ENCODE results near the gene ABCF3. TPM values are rescaled to one million over a fixed set of nuclear protein-coding genes. Genes with fewer than 3 reads are reported as not detected.
A peak's percentile ranks its signal among the peaks of the same experiment; 100 is the strongest.

Gene ABCF3
- total RNA-seq, 1 experiment from 2014 or later, result 63.5 TPM

DNA sequence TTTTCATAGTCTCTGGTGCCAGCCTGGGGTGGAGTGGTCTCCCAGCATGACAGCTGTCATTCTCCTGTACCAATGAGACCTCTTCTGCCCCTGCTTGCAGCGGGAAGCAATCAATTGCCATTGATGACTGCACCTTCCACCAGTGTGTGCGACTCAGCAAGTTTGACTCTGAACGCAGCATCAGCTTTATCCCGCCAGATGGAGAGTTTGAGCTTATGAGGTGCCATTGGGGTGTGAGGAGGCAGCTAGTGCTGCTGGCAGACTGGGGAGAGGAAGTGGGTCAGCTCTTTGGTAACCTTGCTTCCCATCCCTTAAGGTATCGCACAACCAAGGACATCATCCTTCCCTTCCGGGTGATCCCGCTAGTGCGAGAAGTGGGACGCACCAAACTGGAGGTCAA, 4.4 kb upstream of the ABCF3 start:
- in situ Hi-C loops (cut with HindIII; ENCODE audit: low sequenced_read_pairs), result no loop called here
- no peak for DNase-seq (ENCODE audit: low spot score)

- DNase-seq (ENCODE audit: low spot score), result no peak
- in situ Hi-C loops (cut with HindIII; ENCODE audit: low sequenced_read_pairs), result no loop called here
Observed at GRCh38 chr3:184183679-184184078, 2.3 kb upstream of the ABCF3 start.

DNA sequence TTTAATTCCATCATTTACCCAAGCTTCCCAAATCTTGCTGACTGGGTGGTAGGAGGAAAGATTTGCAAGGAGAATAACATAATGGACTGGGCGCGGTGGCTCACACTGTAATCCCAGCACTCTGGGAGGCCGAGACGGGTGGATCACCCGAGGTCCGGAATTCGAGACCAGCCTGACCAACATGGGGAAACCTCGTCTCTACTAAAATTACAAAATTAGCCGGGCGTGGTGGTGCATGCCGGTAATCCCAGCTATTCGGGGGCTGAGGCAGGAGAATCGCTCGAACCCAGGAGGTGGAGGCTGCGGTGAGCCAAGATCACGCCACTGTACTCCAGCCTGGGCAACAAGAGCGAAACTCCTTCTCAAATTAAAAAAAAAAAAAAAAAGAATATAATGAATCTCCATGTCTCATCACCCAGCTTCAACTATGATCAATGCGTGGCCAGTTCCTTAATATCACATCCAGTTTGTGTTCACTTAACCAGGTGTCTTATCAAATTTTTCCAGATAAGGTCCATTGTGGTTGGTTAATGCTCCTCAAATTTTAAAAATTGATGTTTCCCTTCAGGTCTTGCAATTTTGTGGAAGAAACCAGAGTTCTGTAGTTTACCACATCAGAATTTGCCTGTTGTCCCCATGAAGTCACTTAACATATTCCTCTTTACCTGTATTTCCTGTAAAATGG, 1.3 kb upstream of the ABCF3 start:
- in situ Hi-C loops (cut with HindIII; ENCODE audit: low sequenced_read_pairs), result no loop called here
- DNase-seq (ENCODE audit: low spot score), result no peak

GRCh38 chr3:184185461-184186183, 377 bp upstream of the ABCF3 start:
- DNase-seq (ENCODE audit: low spot score), result peak; percentile 98
- in situ Hi-C loops (cut with HindIII; ENCODE audit: low sequenced_read_pairs), result no loop called here

- DNase-seq (ENCODE audit: low spot score), result no peak
- in situ Hi-C loops (cut with HindIII; ENCODE audit: low sequenced_read_pairs), result no loop called here
Observed at GRCh38 chr3:184186902-184187207, 856 bp downstream of the ABCF3 start.

GRCh38 chr3:184188080-184188479, 2.1 kb downstream of the ABCF3 start:
- in situ Hi-C loops (cut with HindIII; ENCODE audit: low sequenced_read_pairs), result no loop called here
- peak; percentile 37 for DNase-seq (ENCODE audit: low spot score)

DNA sequence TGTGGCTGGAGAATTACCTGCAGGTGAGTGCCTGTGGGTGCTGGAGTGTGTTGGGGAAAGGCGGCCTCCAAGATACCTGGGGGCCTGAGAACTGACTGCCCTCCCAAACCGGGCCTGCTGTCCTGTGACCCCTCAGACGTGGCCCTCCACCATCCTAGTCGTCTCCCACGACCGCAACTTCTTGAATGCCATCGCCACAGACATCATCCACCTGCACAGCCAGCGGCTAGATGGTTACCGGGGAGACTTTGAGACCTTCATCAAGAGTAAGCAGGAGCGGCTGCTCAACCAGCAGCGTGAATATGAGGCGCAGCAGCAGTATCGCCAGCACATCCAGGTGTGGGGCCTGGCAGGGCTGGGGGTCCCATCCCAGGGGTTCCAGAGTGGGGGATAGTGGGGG, 3.4 kb downstream of the ABCF3 start:
- in situ Hi-C loops (cut with HindIII; ENCODE audit: low sequenced_read_pairs), result no loop called here

GRCh38 chr3:184192889-184193288, 6.9 kb downstream of the ABCF3 start:
- no peak for DNase-seq (ENCODE audit: low spot score)
- in situ Hi-C loops (cut with HindIII; ENCODE audit: low sequenced_read_pairs), result no loop called here

More for the DNA sequence above, 3.4 kb downstream of the ABCF3 start:
- no peak for DNase-seq (ENCODE audit: low spot score)

DNA sequence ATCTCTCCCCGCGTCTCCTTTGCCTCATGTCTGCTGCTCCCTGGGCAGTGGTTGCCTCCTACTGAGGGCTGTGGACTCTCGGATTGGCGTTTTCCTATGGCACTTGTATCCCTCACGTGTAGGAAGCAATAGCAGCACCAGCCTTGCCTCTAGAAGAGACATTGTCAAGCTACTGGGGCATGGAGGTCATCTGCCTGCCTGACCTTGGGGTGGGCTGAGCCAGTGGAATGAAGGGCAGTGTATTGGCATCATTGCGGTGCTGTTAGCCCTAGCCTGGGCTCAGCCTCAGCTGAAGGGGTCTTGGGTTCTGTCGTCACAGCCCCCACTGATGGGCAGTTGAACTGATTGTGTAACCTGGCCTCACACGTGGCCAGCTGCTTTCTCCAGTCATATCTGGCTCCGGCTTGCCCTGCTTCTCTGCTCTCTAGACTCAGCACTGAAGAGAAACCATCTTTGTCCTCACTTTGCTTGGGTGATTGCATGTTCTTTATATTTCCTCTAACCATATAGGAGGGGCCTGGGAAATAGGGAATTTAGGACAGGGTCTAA, 8.1 kb downstream of the ABCF3 start:
- no peak for DNase-seq (ENCODE audit: low spot score)
- in situ Hi-C loops (cut with HindIII; ENCODE audit: low sequenced_read_pairs), result no loop called here

- in situ Hi-C loops (cut with HindIII; ENCODE audit: low sequenced_read_pairs), result no loop called here
- no peak for DNase-seq (ENCODE audit: low spot score)
Observed at GRCh38 chr3:184196536-184196935, 10.5 kb downstream of the ABCF3 start.

GRCh38 chr3:184198509-184198908, 12.5 kb downstream of the ABCF3 start:
- no peak for DNase-seq (ENCODE audit: low spot score)
- in situ Hi-C loops (cut with HindIII; ENCODE audit: low sequenced_read_pairs), result no loop called here

DNA sequence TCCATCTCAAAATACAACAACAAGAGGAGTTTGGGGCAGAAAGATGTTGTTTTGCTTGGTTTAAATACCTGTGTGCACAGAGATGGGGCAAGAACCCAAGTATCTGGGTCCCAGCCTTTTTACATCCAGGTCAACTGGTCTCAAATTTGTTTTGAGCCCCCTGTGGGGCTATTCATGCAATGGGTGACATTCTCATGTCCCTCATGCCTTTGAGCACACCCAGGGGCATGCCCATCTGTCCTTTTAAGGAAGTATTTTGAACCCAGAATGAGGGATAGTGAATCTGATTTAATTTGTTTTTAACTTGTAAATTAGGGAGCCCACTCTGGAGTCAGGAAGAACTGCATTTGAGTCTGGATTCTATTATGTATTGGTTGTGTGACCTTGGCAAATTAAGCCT, 14.8 kb downstream of the ABCF3 start:
- no peak for DNase-seq (ENCODE audit: low spot score)
- in situ Hi-C loops (cut with HindIII; ENCODE audit: low sequenced_read_pairs), result no loop called here

DNA sequence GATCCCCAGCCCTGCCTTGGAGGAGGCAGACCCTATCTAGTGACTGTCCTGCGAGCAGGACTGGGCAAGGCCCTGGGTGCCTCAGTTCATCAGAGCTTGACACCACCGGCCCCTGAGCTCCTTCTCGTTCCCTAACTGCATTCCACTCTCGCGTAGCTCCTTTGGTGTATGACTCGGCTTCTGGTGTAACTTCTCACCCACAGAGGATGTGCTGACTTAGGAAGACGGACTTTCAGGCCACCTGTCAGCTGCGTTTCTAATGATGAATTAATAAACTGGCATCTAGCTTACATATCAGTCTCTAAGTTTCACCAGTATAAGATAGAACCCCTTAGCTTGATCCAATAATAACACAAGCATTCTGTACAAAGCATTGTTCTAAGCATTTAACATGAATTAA, 17.5 kb downstream of the ABCF3 start:
- in situ Hi-C loops (cut with HindIII; ENCODE audit: low sequenced_read_pairs), result no loop called here

GRCh38 chr3:184209146-184209923, 23.3 kb downstream of the ABCF3 start:
- in situ Hi-C loops (cut with HindIII; ENCODE audit: low sequenced_read_pairs), result no loop called here
- no peak for DNase-seq (ENCODE audit: low spot score)

More for the DNA sequence above, 17.5 kb downstream of the ABCF3 start:
- DNase-seq (ENCODE audit: low spot score), result no peak

DNA sequence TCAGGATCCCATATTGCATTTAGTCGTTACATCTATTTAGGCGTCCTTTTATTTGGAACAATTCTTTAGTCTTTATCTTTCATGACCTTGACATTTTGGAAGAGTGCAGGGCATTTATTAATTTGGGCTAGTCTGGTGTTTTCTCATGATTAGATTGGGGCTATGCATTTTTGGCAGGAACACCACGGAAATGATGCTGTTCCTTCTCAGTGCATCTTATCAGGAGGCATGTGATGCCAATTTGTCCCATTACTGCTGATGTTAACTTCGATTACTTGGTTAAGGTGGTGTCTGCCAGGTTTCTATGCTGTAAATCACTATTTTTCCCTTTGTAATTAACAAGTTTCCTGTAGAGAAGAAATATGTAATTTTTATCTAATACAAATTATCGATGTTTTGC, 25.3 kb downstream of the ABCF3 start:
- no peak for DNase-seq (ENCODE audit: low spot score)
- in situ Hi-C loops (cut with HindIII; ENCODE audit: low sequenced_read_pairs), result no loop called here

DNA sequence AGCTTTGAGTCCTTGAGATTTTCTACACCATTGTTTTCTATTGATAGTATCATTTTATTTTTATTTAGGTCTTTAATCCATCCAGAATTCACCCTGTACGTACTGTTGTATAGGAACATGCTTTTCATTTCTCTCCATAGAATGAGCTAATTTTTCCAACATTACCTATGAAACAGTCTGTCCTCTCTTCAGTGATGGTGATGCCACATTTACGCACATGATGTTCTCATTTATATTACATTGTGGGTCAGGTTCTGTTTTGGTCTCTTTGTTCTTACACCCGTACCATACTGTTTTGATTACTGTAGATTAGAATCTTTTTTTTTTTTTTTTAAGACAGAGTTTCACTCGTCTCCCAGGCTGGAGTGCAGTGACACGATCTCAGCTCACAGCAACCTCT, 25.7 kb downstream of the ABCF3 start:
- no peak for DNase-seq (ENCODE audit: low spot score)
- in situ Hi-C loops (cut with HindIII; ENCODE audit: low sequenced_read_pairs), result no loop called here

DNA sequence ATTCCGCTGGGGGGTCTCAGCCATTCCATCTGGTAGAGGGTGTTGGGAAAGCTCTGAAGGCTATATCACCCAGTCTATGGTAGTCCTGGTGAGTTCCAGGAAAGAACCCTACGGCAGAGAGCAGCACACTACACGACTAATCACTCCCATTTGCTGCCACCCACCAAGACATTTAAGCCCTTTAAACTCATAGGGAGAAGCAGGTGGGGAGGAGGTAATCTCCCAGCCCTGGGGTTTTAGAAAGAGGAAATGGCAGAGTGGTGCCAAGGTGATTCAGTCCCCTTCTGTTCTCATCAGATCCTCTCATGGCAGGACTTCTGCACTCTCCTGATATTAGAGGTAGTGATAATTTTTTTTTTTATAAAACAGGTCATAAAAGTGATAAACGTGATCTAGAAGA, 32.8 kb downstream of the ABCF3 start:
- DNase-seq (ENCODE audit: low spot score), result no peak
- in situ Hi-C loops (cut with HindIII; ENCODE audit: low sequenced_read_pairs), result no loop called here

- DNase-seq (ENCODE audit: low spot score), result no peak
- in situ Hi-C loops (cut with HindIII; ENCODE audit: low sequenced_read_pairs), result no loop called here
Observed at GRCh38 chr3:184222521-184222920, 36.5 kb downstream of the ABCF3 start.

GRCh38 chr3:184223946-184224345, 37.9 kb downstream of the ABCF3 start:
- in situ Hi-C loops (cut with HindIII; ENCODE audit: low sequenced_read_pairs), result no loop called here
- no peak for DNase-seq (ENCODE audit: low spot score)

DNA sequence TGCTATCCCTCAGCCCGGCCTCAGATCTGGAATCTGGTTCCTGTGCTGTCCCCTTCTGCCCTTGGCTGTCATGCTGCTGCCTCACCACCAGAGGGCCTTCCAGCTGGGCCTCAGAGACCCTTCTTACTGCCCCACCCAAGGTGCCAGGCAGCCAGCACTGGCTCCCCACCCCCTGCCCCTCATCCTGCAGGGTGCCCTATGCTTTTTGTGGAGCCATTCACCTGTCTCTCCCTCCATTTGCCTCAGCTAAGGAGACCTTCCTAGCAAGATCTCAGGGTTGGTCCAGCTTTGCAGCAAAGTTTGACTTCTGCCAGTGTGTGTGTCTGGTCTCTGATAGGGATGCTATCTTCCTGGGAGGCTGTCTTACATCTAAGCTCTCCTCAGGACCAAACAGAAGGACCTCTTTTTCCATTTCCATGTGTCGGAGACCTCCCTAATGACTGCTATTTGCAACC, 41.5 kb downstream of the ABCF3 start:
- peak; percentile 30 for DNase-seq (ENCODE audit: low spot score)
- in situ Hi-C loops (cut with HindIII; ENCODE audit: low sequenced_read_pairs), result no loop called here

Data from G401 (cell line).